Measurements from ENCODE around the gene CEP131.
A peak's percentile ranks its signal among the peaks of the same experiment; 100 is the strongest.

Gene CEP131

DNA sequence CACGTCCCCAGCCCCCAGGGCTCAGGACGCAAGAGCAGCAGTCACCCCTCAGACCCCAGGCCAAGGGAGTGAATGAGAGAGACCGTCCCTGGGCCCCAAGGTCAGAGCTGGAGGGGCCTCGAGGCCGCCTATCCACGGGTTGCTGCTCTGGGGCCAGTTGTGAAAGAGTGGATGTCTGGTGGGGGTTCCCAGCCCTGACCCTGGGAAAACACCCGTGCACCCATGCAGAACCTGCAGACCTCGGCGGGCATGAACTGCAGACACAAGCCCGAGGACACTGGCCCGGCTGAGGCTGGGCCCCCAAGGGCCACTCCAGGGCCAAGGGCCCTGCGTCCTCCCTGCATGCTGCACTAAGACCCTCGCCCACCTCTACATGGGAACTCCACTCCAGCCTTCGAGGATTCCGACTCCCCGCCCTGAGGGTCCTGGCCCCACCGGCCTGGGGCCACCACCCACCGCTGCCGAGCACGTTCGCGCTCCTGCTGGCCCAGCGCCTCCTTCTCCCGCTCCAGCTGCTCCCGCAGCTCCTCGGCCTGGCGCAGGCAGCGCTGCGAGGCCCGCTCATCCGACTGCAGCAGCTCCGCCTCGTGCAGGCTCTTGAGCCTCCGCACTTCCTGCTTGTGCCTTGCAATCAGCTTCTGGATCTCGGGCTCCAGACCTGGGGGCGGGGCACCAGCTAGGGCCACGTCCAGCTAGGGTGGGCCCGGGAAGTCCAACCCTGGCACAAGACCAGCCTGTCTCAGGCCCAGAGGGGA, 29.1 kb downstream of the CEP131 start:
- no peak for DNase-seq (ENCODE audit: low spot score)
- ATAC-seq (ENCODE audit: low read depth) = no peak
- Histone ChIP-seq H3K27ac (ENCODE audit: poor library complexity, severe bottlenecking) (no peak overlapping the region), H3K36me3 (ENCODE audit: low read depth) (peaks cover 2% of the 10 kb centered on the region), H3K4me3 (ENCODE audit: severe bottlenecking) (no peak overlapping the region), H3K4me1 (ENCODE audit: insufficient read depth, poor library complexity, severe bottlenecking) (no peaks in the 10 kb centered on the region), H3K27me3 (ENCODE audit: insufficient read depth, poor library complexity, severe bottlenecking) (no peaks in the 10 kb centered on the region), H3K9me3 (ENCODE audit: severe bottlenecking) (no peaks in the 10 kb centered on the region)
- TF ChIP-seq, protein P1, sequence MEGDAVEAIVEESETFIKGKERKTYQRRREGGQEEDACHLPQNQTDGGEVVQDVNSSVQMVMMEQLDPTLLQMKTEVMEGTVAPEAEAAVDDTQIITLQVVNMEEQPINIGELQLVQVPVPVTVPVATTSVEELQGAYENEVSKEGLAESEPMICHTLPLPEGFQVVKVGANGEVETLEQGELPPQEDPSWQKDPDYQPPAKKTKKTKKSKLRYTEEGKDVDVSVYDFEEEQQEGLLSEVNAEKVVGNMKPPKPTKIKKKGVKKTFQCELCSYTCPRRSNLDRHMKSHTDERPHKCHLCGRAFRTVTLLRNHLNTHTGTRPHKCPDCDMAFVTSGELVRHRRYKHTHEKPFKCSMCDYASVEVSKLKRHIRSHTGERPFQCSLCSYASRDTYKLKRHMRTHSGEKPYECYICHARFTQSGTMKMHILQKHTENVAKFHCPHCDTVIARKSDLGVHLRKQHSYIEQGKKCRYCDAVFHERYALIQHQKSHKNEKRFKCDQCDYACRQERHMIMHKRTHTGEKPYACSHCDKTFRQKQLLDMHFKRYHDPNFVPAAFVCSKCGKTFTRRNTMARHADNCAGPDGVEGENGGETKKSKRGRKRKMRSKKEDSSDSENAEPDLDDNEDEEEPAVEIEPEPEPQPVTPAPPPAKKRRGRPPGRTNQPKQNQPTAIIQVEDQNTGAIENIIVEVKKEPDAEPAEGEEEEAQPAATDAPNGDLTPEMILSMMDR (IDR thresholded peaks at IDR 0.05; ENCODE audit: poor library complexity, severe bottlenecking) = no peak

- TF ChIP-seq, protein P1 (IDR thresholded peaks at IDR 0.05; ENCODE audit: poor library complexity, severe bottlenecking) = no peak
- Histone ChIP-seq H3K4me3 (ENCODE audit: severe bottlenecking) (no peak overlapping the region), H3K27me3 (ENCODE audit: insufficient read depth, poor library complexity, severe bottlenecking) (no peaks in the 10 kb centered on the region), H3K9me3 (ENCODE audit: severe bottlenecking) (no peaks in the 10 kb centered on the region), H3K4me1 (ENCODE audit: insufficient read depth, poor library complexity, severe bottlenecking) (no peaks in the 10 kb centered on the region), H3K36me3 (ENCODE audit: low read depth) (no peaks in the 10 kb centered on the region; the same call in none of the 2 replicates), H3K27ac (ENCODE audit: poor library complexity, severe bottlenecking) (no peak overlapping the region)
- DNase-seq (ENCODE audit: low spot score) = no peak
- ATAC-seq (ENCODE audit: low read depth) = no peak
Observed at GRCh38 chr17:81193051-81193410, 29.7 kb downstream of the CEP131 start.

- H3K4me3 ChIP-seq (ENCODE audit: severe bottlenecking) = no peak overlapping the region
- no peaks in the 10 kb centered on the region for H3K9me3 ChIP-seq (ENCODE audit: severe bottlenecking)
- no peaks in the 10 kb centered on the region; the same call in none of the 2 replicates for H3K36me3 ChIP-seq (ENCODE audit: low read depth)
- ATAC-seq (ENCODE audit: low read depth) = peak; percentile 5; the same call in 1 of the 3 replicates
- TF ChIP-seq, protein P1 (IDR thresholded peaks at IDR 0.05; ENCODE audit: poor library complexity, severe bottlenecking) = no peak
- DNase-seq (ENCODE audit: low spot score) = no peak
- H3K27ac ChIP-seq (ENCODE audit: poor library complexity, severe bottlenecking) = no peak overlapping the region
- H3K4me1 ChIP-seq (ENCODE audit: insufficient read depth, poor library complexity, severe bottlenecking) = no peaks in the 10 kb centered on the region
- no peaks in the 10 kb centered on the region for H3K27me3 ChIP-seq (ENCODE audit: insufficient read depth, poor library complexity, severe bottlenecking)
Observed at GRCh38 chr17:81192386-81193050, 30.2 kb downstream of the CEP131 start.

DNA sequence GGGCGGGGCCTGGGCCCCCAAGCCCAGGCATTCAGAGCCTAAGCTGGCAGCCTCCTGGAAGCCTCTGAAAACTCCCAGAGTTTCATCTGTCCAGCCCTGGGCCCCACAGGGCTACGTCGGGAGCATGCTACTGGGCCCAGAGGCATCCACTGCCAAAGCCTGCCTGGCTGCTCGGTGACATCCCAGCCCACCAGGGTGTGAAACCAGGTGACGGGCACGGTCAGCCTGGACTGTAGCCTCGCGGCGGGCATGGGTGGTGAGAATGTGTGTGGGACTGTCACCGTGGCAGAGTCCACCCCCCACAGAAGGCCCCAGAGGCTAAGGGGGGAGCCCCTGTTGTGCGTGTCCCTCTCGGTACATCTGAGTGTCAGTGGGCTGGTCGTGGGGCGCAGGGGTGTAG, 31.1 kb downstream of the CEP131 start:
- Histone ChIP-seq H3K36me3 (ENCODE audit: low read depth) (no peaks in the 10 kb centered on the region; the same call in none of the 2 replicates), H3K4me3 (ENCODE audit: severe bottlenecking) (no peak overlapping the region), H3K9me3 (ENCODE audit: severe bottlenecking) (no peaks in the 10 kb centered on the region), H3K27me3 (ENCODE audit: insufficient read depth, poor library complexity, severe bottlenecking) (no peaks in the 10 kb centered on the region), H3K4me1 (ENCODE audit: insufficient read depth, poor library complexity, severe bottlenecking) (no peaks in the 10 kb centered on the region), H3K27ac (ENCODE audit: poor library complexity, severe bottlenecking) (no peak overlapping the region)
- TF ChIP-seq, protein P1 (IDR thresholded peaks at IDR 0.05; ENCODE audit: poor library complexity, severe bottlenecking) = no peak
- no peak for ATAC-seq (ENCODE audit: low read depth)
- no peak for DNase-seq (ENCODE audit: low spot score)

GRCh38 chr17:81191116-81191515, 31.6 kb downstream of the CEP131 start:
- ATAC-seq (ENCODE audit: low read depth) (no peak), DNase-seq (ENCODE audit: low spot score) (no peak)
- H3K36me3 ChIP-seq (ENCODE audit: low read depth) = no peaks in the 10 kb centered on the region; the same call in none of the 2 replicates
- H3K27ac ChIP-seq (ENCODE audit: poor library complexity, severe bottlenecking) = no peak overlapping the region
- TF ChIP-seq, protein P1 (IDR thresholded peaks at IDR 0.05; ENCODE audit: poor library complexity, severe bottlenecking) = no peak
- no peaks in the 10 kb centered on the region for H3K4me1 ChIP-seq (ENCODE audit: insufficient read depth, poor library complexity, severe bottlenecking)
- H3K27me3 ChIP-seq (ENCODE audit: insufficient read depth, poor library complexity, severe bottlenecking) = no peaks in the 10 kb centered on the region
- H3K9me3 ChIP-seq (ENCODE audit: severe bottlenecking) = no peaks in the 10 kb centered on the region
- H3K4me3 ChIP-seq (ENCODE audit: severe bottlenecking) = no peak overlapping the region
